HEK293 (cell line): ENCODE data around the gene PHACTR1.

ENCODE experiments used
- CTCF ChIA-PET: fragments of 350-600 bp; formaldehyde crosslinking; extraction: SDS; loops from one replicate; lab custom pipeline; 2021; ENCODE audit warnings: antibody characterized with exemption; lab: Yijun Ruan, JAX
- POLR2A ChIA-PET: fragments of 300-600 bp; formaldehyde crosslinking; extraction: SDS; loops from one replicate; lab custom pipeline; 2020; ENCODE audit warnings: antibody characterized with exemption, inconsistent platforms; lab: Yijun Ruan, JAX
- H3K27ac ChIP-seq: fragments of 200-500 bp; sonication (Bioruptor generic); 2 replicates; pipeline ENCODE4 v1.5.1; 2014; ENCODE audit warnings: low read depth, low read length, control low read depth, inconsistent platforms; ENCODE audit errors: extremely low read depth
- H3K36me3 ChIP-seq, 2 experiments: fragments of 200-500 bp in 1 of 2; sonication (Bioruptor generic) in 1 of 2; 1 replicate in 1 of 2; 2 replicates in 1 of 2; pipeline ENCODE4 v1.5.1; 2014 to 2017; ENCODE audit warnings: inconsistent platforms in 2 of 2, low read length in 2 of 2; ENCODE audit not compliant: control insufficient read depth in 2 of 2, insufficient read depth in 1 of 2
- H3K4me1 ChIP-seq: fragments of 200-500 bp; sonication (Bioruptor generic); 2 replicates; pipeline ENCODE4 v1.5.1; 2014; ENCODE audit warnings: mild to moderate bottlenecking, low read length, inconsistent platforms; ENCODE audit not compliant: control insufficient read depth, insufficient read depth
- H3K4me3 ChIP-seq: 2 replicates; pipeline ENCODE4 v1.5.1; 2011; ENCODE audit warnings: low read depth, mild to moderate bottlenecking, control low read depth, low read length, moderate library complexity
- H3K9me3 ChIP-seq: fragments of 200-500 bp; sonication (Bioruptor generic); 2 replicates; pipeline ENCODE4 v1.5.1; 2014; ENCODE audit warnings: low read depth, low read length, inconsistent platforms; ENCODE audit not compliant: control insufficient read depth, insufficient read depth
- GFI1B ChIP-seq: fragments of 450-650 bp; formaldehyde crosslinking; IDR thresholded peaks from 2 replicates; pipeline ENCODE4 v1.5.1; 2016; ENCODE audit warnings: missing biosample characterization, missing genetic modification characterization
- GLI4 ChIP-seq: fragments of 450-650 bp; formaldehyde crosslinking; IDR thresholded peaks from 2 replicates; pipeline ENCODE4 v1.5.1; 2016; ENCODE audit warnings: missing biosample characterization, missing genetic modification characterization
- HOXD13 ChIP-seq: sonication (generic); formaldehyde crosslinking; IDR thresholded peaks from 2 replicates; pipeline ENCODE4 v1.8.0; 2022; ENCODE audit warnings: missing genetic modification reagents, borderline replicate concordance
- INSM2 ChIP-seq: fragments of 450-650 bp; formaldehyde crosslinking; IDR thresholded peaks from 2 replicates; pipeline ENCODE4 v1.5.1; 2016; ENCODE audit warnings: missing biosample characterization, missing genetic modification characterization
- MZF1 ChIP-seq: fragments of 450-650 bp; formaldehyde crosslinking; IDR thresholded peaks from 2 replicates; pipeline ENCODE4 v1.5.1; 2017; ENCODE audit warnings: missing biosample characterization, missing genetic modification characterization, borderline replicate concordance
- OSR2 ChIP-seq: fragments of 450-650 bp; formaldehyde crosslinking; IDR thresholded peaks from 2 replicates; pipeline ENCODE4 v1.5.1; 2016; ENCODE audit warnings: missing biosample characterization, missing genetic modification characterization
- PBX3 ChIP-seq: sonication (generic); formaldehyde crosslinking; IDR thresholded peaks from 2 replicates; pipeline ENCODE4 v1.8.1; 2022; ENCODE audit warnings: mild to moderate bottlenecking, moderate library complexity, missing genetic modification reagents
- PRDM2 ChIP-seq: fragments of 450-650 bp; formaldehyde crosslinking; IDR thresholded peaks from 2 replicates; pipeline ENCODE4 v1.5.1; 2016; ENCODE audit warnings: missing biosample characterization, missing genetic modification characterization, borderline replicate concordance
- RBAK ChIP-seq: fragments of 450-650 bp; formaldehyde crosslinking; IDR thresholded peaks from 2 replicates; pipeline ENCODE4 v1.5.1; 2016; ENCODE audit warnings: missing biosample characterization, missing genetic modification characterization
- SCRT2 ChIP-seq: fragments of 450-650 bp; formaldehyde crosslinking; IDR thresholded peaks from 2 replicates; pipeline ENCODE4 v1.5.1; 2016; ENCODE audit warnings: missing biosample characterization, missing genetic modification characterization
- YY2 ChIP-seq: fragments of 450-650 bp; formaldehyde crosslinking; IDR thresholded peaks from 2 replicates; pipeline ENCODE4 v1.5.1; 2016; ENCODE audit warnings: missing biosample characterization, missing genetic modification characterization
- ZBTB1 ChIP-seq: fragments of 450-650 bp; formaldehyde crosslinking; IDR thresholded peaks from 2 replicates; pipeline ENCODE4 v1.5.1; 2016; ENCODE audit warnings: missing biosample characterization, missing genetic modification characterization
- ZBTB44 ChIP-seq: fragments of 450-650 bp; IDR thresholded peaks from 2 replicates; pipeline ENCODE4 v1.5.1; 2018; ENCODE audit warnings: missing biosample characterization, mild to moderate bottlenecking, missing genetic modification characterization
- ZNF138 ChIP-seq: fragments of 450-650 bp; formaldehyde crosslinking; IDR thresholded peaks from 2 replicates; pipeline ENCODE4 v1.5.1; 2016; ENCODE audit warnings: missing biosample characterization, missing genetic modification characterization, borderline replicate concordance
- ZNF175 ChIP-seq: fragments of 450-650 bp; formaldehyde crosslinking; IDR thresholded peaks from 2 replicates; pipeline ENCODE4 v1.5.1; 2016; ENCODE audit warnings: missing biosample characterization, missing genetic modification characterization
- ZNF2 ChIP-seq: fragments of 450-650 bp; formaldehyde crosslinking; IDR thresholded peaks from 2 replicates; pipeline ENCODE4 v1.5.1; 2016; ENCODE audit warnings: missing biosample characterization, missing genetic modification characterization
- ZNF214 ChIP-seq: fragments of 450-650 bp; formaldehyde crosslinking; IDR thresholded peaks from 2 replicates; pipeline ENCODE4 v1.5.1; 2017; ENCODE audit warnings: missing biosample characterization, mild to moderate bottlenecking, missing genetic modification characterization, borderline replicate concordance
- ZNF223 ChIP-seq: fragments of 450-650 bp; formaldehyde crosslinking; IDR thresholded peaks from 2 replicates; pipeline ENCODE4 v1.5.1; 2016; ENCODE audit warnings: missing biosample characterization, missing genetic modification characterization
- ZNF350 ChIP-seq: fragments of 450-650 bp; formaldehyde crosslinking; IDR thresholded peaks from 2 replicates; pipeline ENCODE4 v1.5.0; 2017; ENCODE audit warnings: missing biosample characterization, mild to moderate bottlenecking, missing genetic modification characterization
- ZNF514 ChIP-seq: fragments of 450-650 bp; formaldehyde crosslinking; IDR thresholded peaks from 2 replicates; pipeline ENCODE4 v1.5.1; 2016; ENCODE audit warnings: missing biosample characterization, missing genetic modification characterization
- ZNF521 ChIP-seq: fragments of 450-650 bp; formaldehyde crosslinking; IDR thresholded peaks from 2 replicates; pipeline ENCODE4 v1.5.1; 2017; ENCODE audit warnings: missing biosample characterization, mild to moderate bottlenecking, missing genetic modification characterization
- ZNF580 ChIP-seq: fragments of 450-650 bp; formaldehyde crosslinking; IDR thresholded peaks from 2 replicates; pipeline ENCODE4 v1.5.1; 2016; ENCODE audit warnings: missing biosample characterization, missing genetic modification characterization
- ZNF837 ChIP-seq: fragments of 450-650 bp; formaldehyde crosslinking; IDR thresholded peaks from 2 replicates; pipeline ENCODE4 v1.5.1; 2016; ENCODE audit warnings: missing biosample characterization, missing genetic modification characterization
- ZSCAN30 ChIP-seq: fragments of 450-650 bp; IDR thresholded peaks from 2 replicates; pipeline ENCODE4 v1.5.1; 2018; ENCODE audit warnings: missing biosample characterization, mild to moderate bottlenecking, missing genetic modification characterization, moderate library complexity
- ZSCAN4 ChIP-seq: fragments of 450-650 bp; formaldehyde crosslinking; IDR thresholded peaks from 2 replicates; pipeline ENCODE4 v1.5.1; 2017; ENCODE audit warnings: missing biosample characterization, missing genetic modification characterization

The PHACTR1 gene

GRCh38 chr6:13275435-13275989, 558.9 kb downstream of the PHACTR1 start:
- ChIA-PET POLR2A (no interaction called here), CTCF (no interaction called here)
- no peaks in the 10 kb centered on the region for H3K36me3 ChIP-seq
- TF ChIP-seq ZBTB1 (tag by site-specific recombination) (no peak), PRDM2 (tag by site-specific recombination) (no peak), ZNF580 (no peak), ZNF175 (no peak), ZNF2 (tag by site-specific recombination) (no peak), ZNF138 (tag by site-specific recombination) (no peak), ZNF521 (no peak), ZNF837 (tag by site-specific recombination) (no peak), ZNF214 (tag by site-specific recombination) (no peak), YY2 (no peak), MZF1 (tag by site-specific recombination) (no peak), HOXD13 (CRISPR knock-in tag) (no peak), GFI1B (tag by site-specific recombination) (no peak), ZSCAN30 (tag by site-specific recombination) (no peak), GLI4 (tag by site-specific recombination) (no peak)
- no peak overlapping the region for H3K27ac ChIP-seq
- H3K4me3 ChIP-seq = no peak overlapping the region
- H3K4me1 ChIP-seq = no peaks in the 10 kb centered on the region
- H3K9me3 ChIP-seq = no peaks in the 10 kb centered on the region

- Histone ChIP-seq H3K36me3 (no peaks in the 10 kb centered on the region), H3K4me1 (no peaks in the 10 kb centered on the region), H3K27ac (no peak overlapping the region), H3K4me3 (no peak overlapping the region), H3K9me3 (no peaks in the 10 kb centered on the region)
- ChIA-PET CTCF (interaction anchor here (0.7 to 2.9 kb wide), 4 partner anchors 8 to 366 kb away, joined by 3 to 14 read pairs (median 6); no protein-coding TSS in a partner anchor), POLR2A (no interaction called here)
- TF ChIP-seq PBX3 (CRISPR knock-in tag) = no peak
- no peak for TF ChIP-seq ZSCAN30 (tag by site-specific recombination)
- TF ChIP-seq ZBTB44 (tag by site-specific recombination) = no peak
- TF ChIP-seq ZNF514 (tag by site-specific recombination) = no peak
- TF ChIP-seq INSM2 (tag by site-specific recombination) = no peak
- TF ChIP-seq ZSCAN4 (tag by site-specific recombination) = no peak
- TF ChIP-seq ZNF223 (tag by site-specific recombination) = no peak
- no peak for TF ChIP-seq RBAK
- no peak for TF ChIP-seq OSR2 (tag by site-specific recombination)
- TF ChIP-seq ZBTB1 (tag by site-specific recombination) = no peak
- TF ChIP-seq ZNF350 (tag by site-specific recombination) = no peak
- TF ChIP-seq SCRT2 (tag by site-specific recombination) = no peak
Observed at GRCh38 chr6:13277231-13277630, 560.7 kb downstream of the PHACTR1 start.
